SU-DHL-6 (cell line): ENCODE data around the gene ANXA2.

ENCODE experiments used
- EZH2phosphoT487 ChIP-seq: fragments of 200-600 bp; sonication (generic), shearing (Covaris generic); conservative IDR thresholded peaks from 2 replicates; pipeline ENCODE4 v1.6.1; 2018; ENCODE audit warnings: mild to moderate bottlenecking, antibody characterized with exemption, low read length, moderate library complexity, mixed read lengths
- TF ChIP-seq, protein P1 (sequence below): fragments of 200-600 bp; sonication (generic); IDR thresholded peaks from one replicate; pipeline ENCODE4 v1.5.1; 2017; ENCODE audit warnings: antibody characterized with exemption, mild to moderate bottlenecking, low read length, moderate library complexity; ENCODE audit not compliant: insufficient read depth, poor library complexity, severe bottlenecking

GRCh38 chr15:60301024-60301423 is 96.8 kb downstream of the ANXA2 start:
- TF ChIP-seq, protein P1, sequence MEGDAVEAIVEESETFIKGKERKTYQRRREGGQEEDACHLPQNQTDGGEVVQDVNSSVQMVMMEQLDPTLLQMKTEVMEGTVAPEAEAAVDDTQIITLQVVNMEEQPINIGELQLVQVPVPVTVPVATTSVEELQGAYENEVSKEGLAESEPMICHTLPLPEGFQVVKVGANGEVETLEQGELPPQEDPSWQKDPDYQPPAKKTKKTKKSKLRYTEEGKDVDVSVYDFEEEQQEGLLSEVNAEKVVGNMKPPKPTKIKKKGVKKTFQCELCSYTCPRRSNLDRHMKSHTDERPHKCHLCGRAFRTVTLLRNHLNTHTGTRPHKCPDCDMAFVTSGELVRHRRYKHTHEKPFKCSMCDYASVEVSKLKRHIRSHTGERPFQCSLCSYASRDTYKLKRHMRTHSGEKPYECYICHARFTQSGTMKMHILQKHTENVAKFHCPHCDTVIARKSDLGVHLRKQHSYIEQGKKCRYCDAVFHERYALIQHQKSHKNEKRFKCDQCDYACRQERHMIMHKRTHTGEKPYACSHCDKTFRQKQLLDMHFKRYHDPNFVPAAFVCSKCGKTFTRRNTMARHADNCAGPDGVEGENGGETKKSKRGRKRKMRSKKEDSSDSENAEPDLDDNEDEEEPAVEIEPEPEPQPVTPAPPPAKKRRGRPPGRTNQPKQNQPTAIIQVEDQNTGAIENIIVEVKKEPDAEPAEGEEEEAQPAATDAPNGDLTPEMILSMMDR = no peak
- TF ChIP-seq EZH2phosphoT487 = no peak
